Central memory CD4-positive, alpha-beta T cell (primary cell): Measurements from ENCODE around the gene CLDN1.
A peak's percentile ranks its signal among the peaks of the same experiment; 100 is the strongest.

ENCODE experiments used
- DNase-seq: peaks from one replicate; pipeline ENCODE4 v3.0.0; 2022
- total RNA-seq, 3 experiments: gene quantifications; one replicate each; lab custom pipeline; 2026; lab: John Stamatoyannopoulos, UW

CLDN1 gene
- total RNA-seq, result 0 to 3.2 (median 0) reads per million in 3 experiments

DNA sequence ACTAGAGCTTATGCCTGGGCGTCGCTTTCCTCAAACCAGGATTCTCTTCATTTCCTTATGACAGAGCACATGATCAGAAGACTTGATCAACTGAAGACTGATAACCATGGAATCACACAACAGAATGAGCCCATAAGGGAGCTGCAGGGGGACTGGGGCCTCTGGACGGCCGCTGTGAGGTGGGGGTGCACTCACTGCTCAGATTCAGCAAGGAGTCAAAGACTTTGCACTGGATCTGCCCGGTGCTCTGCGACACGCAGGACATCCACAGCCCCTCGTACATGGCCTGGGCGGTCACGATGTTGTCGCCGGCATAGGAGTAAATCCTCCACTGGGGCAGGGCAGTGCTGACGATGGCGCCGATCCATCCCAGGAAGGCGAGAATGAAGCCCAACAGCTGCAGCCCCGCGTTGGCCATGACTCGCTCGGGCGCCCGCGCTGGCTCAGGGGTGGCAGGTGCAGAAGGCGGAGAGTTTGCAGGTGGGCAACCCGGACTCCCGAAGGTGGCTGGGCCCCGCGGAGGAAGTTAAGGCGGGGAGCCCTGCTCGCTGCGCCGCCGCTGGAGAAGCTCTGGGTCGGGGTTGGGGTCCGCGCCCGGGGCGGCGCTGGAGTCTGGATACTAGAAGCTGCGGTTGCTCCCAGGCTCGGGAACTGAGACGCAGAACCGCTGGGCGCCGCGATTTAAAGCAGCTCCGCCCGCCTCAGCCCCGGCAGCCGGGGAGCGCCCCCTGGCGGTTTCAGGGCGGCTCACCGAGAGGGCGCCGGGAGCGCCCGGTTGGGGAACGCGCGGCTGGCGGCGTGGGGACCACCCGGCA lies at the start of gene CLDN1:
Gene CLDN1, minus strand, starts transcription at position 658 of the 815 bp plus-strand sequence. Its CDS starts 240 bp downstream, at position 418.
- peak; percentile 53 for DNase-seq

DNA sequence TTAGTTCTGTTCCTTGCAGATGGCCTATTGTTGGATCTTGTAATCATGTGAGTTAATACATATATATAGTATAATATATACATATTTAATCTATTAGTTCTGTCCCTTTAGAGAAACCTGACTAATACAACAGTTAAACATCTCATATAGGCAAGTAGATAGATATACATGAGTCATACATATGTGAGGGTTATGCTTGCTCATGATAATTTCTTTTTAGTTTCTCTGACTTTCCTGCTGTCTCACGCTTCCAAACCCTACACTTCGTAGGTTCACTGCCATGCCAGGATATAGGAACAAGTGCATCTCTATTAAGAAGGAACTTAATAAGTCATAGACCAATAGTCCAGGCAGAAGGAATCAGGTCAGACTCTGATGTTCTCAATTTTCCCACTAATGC lies 48.9 kb upstream of the CLDN1 start:
- DNase-seq, result no peak

DNA sequence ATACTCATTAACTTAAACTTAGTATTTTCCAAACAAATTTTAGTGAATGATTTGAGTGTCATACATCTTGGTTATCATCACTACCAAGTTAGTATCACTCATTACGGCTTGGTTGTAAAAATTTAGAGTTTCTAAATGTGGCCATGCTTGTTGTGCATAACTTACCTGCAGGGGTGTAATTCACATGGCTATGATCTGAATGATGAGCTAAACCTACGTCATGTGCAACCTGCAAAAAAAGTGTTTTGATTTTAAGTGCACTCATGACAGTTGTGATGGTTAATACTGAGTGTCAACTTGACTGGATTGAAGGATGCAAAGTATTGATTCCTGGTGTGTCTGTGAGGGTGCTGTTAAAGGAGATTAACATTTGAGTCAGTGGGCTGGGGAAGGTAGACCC lies 48.1 kb upstream of the CLDN1 start:
- no peak for DNase-seq

GRCh38 chr3:190369668-190370295 lies 47.5 kb upstream of the CLDN1 start:
- DNase-seq, result no peak

DNA sequence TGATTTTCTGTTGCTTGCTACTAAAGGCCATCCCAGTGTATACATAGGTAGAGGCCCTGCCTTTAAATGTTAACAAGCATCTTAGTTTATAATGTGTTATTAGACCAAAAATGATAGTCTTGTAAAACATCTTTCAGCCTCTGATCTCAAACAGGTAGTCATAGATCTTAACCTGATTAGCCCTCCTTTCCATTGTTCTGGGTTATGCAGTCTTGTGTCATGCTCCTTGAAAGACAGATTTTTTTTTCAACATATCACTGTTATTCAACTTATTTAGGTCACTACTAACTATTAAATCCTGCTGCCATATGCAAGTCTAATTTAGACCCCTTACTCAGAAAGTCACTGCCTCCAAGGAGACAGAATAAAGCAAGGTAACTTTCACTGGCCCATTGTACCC lies 46.6 kb upstream of the CLDN1 start:
- no peak for DNase-seq

- DNase-seq, result no peak
Measured at GRCh38 chr3:190366133-190366532, 43.9 kb upstream of the CLDN1 start.

DNA sequence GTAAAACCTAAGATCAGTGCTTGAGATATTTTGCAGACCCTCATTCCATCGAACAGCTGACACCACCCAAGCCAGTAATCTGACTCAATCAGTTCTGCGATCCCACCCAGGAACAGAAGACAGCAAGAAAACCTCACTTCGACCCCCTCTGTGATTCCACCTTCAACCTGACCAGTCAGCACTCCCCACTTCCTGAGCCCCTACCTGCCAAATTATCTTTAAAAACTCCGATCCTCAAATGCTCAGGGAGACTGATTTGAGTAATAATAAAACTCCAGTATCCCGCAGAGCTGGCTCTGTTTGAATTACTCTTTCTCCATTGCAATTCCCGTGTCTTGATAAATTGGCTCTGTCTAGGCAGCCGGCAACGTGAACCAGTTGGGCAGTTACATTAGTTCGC lies 40.0 kb upstream of the CLDN1 start:
- DNase-seq, result no peak

- no peak for DNase-seq
Measured at GRCh38 chr3:190361791-190362190, 39.5 kb upstream of the CLDN1 start.

- DNase-seq, result no peak
Measured at GRCh38 chr3:190360228-190360627, 38.0 kb upstream of the CLDN1 start.

DNA sequence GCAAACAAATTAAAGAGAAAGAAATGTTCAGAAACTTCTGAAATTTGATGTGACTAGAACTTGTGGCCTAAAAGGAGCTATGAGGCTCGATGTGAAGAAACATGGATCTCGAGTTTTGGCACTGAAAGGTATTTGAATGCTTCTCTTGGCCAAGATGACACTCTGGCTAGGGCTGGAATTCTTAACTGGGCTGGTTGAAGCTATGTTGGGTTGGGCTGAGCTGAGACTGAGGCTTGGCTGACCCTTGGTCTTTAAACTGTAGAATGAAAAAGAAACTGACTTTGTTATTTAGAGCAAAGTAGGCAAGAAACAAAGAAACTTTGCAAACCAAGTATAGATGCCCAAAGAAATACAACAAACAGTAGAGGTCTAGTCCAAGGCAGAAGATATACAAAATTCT lies 37.6 kb upstream of the CLDN1 start:
- DNase-seq, result no peak

GRCh38 chr3:190357468-190357867 lies 35.2 kb upstream of the CLDN1 start:
- DNase-seq, result no peak

DNA sequence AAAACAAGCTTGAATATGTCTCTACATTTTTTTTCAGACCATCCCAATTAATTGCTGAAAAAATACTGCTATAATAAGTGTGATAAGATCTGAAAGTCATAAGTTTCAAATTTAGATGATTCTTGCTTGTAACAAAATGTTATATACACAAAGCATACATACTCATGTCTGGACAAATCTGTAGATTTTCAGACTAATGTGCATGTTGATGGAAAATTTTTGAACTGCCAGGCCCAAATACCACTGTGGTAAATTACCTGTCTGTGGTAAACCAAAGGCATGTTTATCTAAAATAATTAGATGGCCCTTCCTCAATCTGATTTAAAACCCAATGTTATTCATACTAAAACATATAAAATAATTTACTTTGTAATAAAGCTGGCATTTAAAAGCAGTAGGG lies 34.0 kb upstream of the CLDN1 start:
- no peak for DNase-seq

- DNase-seq, result no peak
Measured at GRCh38 chr3:190352861-190353457, 30.7 kb upstream of the CLDN1 start.

- no peak for DNase-seq
Measured at GRCh38 chr3:190346541-190346940, 24.3 kb upstream of the CLDN1 start.

- DNase-seq, result no peak
Measured at GRCh38 chr3:190345878-190346277, 23.6 kb upstream of the CLDN1 start.

DNA sequence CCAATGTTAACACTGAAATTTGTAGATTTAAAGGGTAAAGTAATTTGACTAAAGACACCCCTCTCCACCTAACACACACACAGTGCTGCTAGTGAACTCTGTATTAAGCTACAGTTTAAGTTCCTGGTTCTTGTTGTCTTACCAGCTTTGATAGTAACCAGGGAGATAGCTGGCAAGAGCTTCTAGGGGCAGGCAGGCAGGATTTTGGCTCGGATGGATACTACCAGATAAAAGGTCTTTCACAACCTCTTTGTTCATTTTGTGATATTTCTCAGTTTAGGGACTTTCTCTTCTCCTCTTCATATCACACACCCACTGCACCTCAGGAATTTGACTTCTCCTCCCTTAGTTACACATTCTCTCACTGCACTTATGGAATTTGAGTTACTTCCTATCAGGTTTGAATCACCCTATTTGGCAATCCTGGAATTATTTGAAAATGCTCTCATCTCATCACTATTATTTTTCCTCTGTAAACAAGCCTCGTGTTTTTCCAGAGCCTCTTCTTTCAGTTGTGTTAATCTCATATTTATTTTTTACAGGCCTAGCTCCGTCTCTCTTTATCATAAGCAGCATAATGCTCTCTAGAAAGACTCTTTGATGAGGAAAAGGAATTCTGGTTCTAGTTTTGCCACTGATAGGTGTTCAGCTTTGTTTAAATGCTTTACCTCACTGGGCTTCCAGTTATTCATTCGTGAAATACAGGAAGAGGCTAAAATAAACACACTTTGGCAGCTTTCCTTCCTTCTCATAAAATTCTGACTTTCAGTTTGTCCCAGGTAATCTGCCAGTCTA lies 23.0 kb upstream of the CLDN1 start:
- DNase-seq, result no peak

GRCh38 chr3:190340071-190340470 lies 17.8 kb upstream of the CLDN1 start:
- no peak for DNase-seq

DNA sequence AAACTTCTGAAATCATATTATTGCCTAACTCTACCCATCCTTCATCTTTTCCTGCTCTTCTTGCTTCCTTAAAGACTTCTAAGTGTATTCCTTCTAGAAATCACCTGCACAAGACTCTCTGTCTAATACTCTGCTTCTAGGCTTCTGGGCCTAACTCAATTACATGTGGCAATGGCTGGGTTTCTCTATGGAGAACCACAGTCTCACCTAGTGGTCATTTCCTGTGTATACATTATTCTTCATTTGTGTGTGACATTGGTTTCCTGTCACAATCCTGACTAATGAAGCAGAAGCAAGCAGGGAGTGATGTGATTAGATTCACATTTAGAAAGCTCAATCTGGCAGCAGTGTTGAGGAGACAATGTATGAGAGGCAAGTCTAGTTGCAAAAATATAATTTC lies 16.9 kb upstream of the CLDN1 start:
- DNase-seq, result no peak

DNA sequence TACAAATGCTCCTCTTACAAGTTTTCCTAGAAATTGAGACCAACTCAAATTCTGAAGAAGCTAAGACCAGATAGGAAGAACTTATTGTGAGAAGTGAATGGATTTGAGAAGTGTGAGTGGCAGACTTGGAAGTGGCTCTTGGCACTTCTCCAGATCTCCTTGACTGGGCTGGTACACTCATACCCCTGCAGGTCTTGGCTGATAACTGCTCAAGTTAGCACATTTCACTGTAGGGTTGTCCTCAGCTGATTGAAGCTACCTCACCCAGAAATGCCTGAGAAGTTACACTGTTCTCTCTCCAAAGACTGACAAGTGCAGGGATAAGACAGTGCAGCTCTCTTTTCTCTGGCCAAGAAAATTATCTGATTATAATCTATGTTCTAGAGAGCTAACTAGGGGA lies 16.5 kb upstream of the CLDN1 start:
- no peak for DNase-seq

- DNase-seq, result no peak
Measured at GRCh38 chr3:190337301-190337700, 15.1 kb upstream of the CLDN1 start.

GRCh38 chr3:190336516-190337189 lies 14.4 kb upstream of the CLDN1 start:
- DNase-seq, result no peak

- DNase-seq, result no peak
Measured at GRCh38 chr3:190333961-190334360, 11.7 kb upstream of the CLDN1 start.
